Measurements from ENCODE around the gene AURKA.
"Not testable (repeated sequence)": the region's sequence is repeated elsewhere in the genome, so short reads cannot be mapped to it uniquely, and the experiment has no call there.

AURKA gene

DNA sequence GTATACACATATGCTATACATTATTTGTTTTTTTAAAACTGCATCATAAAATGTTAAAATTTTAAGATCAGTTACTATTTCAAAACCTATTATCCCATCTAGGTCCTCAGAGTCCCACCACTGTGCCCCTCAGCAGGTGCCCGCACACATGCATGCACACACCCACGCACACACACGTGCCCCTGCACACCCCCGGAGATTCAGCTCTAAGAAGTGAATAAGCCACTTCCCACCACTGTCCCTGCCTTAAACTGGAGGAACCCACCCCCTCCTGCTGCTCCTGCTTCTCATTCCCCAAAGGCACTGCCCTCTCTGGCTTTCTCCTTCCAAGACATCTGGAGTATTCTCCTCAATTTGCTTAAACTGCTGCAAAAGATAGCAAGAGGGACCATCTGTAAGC, 38.7 kb downstream of the AURKA start:
- DNase-seq: no peak

DNA sequence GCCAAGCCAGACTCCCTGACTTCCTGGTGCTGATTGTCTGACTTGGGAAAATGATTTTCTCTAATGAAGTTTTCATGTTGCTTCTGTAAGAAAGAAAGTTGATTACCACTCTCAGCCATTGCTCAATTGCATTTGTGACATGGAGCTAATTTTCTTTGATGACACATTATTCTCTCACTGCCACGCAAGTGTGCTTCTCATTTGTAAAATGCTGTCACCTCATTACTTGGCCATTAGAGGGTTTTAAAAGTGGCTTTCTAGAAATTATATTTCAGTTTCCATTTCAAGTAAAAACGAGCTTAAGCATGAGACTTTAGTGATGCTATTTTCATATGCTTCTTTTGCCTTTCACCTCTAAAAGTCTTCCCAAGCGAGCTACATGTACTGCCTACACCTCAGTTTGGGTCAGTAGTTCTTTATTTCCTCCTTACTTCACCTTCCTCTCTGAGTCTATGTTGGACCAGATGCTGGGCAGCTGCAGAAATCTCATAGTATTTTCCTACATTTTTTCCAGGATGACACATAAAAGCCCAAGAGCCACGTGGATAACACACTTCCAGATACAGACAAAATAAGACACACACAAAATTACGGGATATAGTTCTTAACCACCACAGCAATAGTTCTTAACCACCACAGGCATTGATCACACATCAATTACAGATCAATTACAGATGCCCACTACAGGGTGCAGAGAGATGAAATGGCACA, 39.5 kb downstream of the AURKA start:
- DNase-seq: no peak

DNA sequence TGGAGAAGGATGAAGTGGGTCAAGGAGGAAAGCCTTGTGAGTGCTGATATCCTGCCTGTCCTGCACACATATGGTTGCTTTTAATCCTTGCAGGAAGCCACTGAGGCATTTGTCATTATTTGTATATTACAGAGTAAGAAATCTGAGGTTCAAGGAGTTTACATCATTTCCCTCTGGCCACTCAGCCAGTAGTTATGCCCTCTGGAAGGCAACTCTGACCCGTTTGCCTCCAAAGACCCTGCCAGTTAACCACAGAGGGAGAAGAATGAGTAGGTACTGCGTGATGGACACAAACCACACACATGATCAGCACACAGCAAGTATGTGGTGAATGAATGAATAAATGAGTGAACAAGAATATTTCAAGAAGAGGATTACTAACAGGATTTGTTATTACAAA, 41.2 kb downstream of the AURKA start:
- no peak for DNase-seq

DNA sequence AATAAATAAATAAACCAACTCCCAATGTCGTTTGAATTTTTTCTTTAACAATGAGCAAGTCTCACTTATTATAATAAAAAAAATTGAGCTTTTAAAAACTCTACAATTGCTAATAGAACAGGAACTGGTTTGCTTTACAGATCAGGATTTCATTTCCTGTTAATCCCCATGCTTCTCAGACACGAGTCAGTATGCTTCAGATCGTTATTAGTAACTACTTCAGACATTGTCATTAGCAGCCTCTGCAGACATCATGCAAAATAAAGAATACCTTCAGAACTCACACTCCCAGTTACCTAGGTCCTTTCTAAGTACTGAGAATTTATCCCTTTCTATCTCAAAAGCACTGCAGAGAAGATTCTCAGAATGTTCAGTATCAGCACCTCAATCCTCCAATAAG, 43.3 kb downstream of the AURKA start:
- no peak for DNase-seq

DNA sequence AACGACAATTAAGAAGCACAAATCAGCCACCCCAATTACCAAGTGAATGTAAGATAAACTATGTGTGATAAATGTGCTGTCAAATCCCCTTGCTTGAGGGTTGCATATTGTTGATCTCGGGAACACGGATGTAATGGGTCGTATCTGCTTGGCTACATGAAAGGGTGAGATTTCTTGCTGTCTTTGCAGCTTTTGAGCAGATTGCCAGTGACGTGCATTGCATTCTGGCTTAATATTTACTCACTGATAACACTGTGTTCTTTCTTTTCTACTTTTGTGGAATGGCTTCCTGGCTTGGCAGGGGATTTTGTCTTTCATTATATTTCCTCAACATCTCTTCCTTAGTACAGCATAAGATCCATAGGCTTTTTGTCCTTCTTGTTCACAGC, 43.7 kb downstream of the AURKA start:
- no peak for DNase-seq

DNA sequence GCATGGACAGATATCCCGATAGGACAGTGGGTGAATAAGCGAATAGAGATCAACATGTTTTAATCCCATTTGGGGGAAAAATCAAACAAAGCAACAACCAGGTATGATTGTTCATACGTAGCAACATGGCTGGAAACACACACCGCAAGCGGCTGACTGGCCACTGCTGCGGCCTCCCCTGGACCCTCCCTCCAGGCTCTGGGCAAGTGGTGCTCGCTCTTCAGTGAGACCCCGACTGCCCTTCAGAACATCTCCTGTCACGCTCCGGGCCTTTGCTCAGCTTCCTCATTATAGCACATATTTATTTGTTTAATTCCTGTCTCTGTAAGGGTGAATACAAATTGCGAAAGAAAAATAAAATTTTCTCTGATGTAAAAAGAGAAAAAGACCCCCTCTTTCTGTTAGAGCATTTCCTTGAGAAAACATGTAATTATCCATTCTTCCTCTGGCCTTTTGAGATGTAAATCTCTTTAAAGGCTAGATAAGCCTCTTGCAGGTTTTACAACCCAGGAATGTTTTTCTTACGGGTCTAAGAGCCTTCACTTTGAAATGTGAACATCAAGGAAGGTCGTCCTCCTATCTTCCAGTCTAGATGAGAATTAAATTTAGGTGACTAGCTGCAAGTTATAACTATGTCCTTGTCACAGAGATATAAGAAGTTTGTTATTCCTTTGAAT, 44.2 kb downstream of the AURKA start:
- no peak for DNase-seq

DNA sequence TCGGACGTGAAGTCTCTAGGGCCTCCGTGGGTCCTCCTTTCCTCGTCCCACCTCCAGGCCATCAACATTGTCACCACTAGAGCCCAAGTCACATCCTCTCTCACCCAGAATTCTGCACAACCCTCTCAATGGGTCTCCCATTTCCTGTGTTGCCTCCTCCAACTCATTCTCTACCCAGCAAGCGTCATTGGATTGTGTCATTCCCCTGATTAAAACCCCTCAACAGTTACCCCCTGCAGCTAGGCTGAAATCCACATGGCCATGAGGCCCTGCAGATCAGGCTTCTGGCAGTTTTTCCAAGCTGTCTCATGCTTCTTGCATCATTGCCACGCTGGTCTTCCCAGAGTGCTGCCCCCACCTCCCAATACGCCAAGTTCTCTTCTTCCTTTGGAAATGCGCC, 46.1 kb downstream of the AURKA start:
- no peak for DNase-seq

DNA sequence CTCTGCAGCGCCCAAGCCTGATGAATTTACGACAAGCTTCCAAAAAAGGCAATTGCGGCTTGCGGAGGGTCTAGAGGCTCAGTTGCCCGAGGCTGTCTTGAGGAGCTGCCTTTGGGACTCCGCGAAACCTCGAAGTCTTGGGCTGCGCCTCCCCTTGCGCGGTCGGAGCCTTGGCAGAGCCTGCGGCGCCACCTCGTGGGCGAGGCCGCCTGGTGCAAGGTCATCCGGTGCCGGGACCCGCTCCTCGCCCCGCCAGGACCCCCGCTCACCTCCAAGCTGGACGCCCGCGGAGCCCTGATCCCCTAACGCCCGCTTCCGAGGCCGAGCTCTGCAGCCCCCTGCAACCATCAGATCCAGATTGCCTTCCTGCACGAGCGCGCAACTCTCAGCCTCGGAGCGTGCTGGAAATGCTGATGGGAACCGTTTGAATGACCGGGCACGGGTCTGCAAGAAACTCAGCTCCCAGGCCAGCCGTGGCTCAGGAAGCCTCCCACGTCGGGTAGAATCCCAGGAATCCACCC, 48.1 kb downstream of the AURKA start:
- DNase-seq: no peak

DNA sequence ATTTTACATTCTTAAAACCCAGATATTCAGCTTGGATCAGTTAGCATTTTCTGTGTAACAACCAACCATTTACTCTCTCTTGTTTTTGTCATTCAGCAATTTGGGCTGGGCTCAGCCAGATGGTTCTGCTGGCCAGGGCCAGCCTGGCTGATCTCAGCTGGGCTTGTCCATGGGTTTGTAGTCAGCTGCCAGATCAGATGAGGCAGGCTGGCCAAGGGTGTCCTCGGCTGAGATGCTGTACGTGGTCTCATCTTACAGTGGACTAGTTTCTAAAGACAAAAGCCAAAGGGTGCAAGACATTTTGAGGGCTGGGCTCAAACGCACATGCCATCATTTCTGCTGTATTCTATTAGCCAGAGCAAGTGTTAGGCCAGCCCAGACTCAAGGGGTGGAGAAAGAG, 49.2 kb downstream of the AURKA start:
- DNase-seq: no peak

DNA sequence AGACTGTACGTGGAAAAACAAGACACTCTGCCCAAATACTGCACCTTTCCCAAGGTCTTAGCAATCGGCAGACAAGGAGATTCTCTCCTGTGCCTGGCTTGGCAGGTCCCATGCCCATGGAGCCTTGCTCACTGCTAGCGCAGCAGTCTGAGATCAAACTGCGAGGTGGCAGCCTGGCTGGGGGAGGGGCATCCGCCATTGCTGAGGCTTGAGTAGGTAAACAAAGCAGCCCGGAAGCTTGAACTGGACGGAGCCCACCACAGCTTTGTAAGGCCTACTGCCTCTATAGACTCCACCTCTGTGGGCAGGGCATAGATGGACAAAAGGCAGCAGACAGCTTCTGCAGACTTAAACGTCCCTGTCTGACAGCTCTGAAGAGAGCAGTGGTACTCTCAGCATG, 55.3 kb downstream of the AURKA start:
- DNase-seq: not testable (repeated sequence)

DNA sequence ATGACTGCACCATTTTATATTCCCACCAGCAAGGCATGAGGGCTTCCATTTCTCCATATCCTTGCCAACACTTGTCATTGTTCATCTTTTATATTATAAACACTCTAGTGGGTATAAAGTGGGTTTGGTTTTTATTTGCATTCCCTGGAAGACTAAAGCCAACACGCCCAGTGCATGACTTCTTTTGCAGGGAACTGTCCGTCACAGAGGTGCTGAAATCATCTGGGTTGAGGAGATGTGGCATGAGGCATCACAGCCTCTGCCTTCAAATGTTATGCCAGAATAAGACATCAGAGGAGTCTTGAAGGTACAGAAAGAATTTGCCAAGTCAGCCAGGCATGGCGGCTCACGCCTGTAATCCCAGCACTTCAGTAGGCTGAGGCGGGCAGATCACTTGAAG, 63.2 kb downstream of the AURKA start:
- DNase-seq: no peak

DNA sequence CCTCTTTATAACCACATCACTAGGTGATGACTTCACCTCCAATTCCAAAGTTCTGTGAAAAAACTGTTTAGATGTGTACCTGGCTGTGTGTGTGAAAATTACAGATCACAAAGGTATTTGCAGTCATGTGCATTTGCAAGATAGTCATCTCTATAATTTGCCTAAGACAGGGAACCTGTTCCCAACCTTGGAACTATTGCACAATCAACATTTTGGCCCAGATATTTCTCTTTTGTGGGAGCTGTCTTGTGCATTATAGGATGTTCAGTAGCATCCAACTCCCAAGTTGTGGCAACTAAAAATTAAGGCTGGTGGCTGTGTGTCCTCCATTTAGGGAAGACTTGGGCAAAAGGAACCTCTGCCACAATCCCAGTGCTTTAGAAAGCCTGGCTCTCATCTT, 67.2 kb downstream of the AURKA start:
- no peak for DNase-seq

DNA sequence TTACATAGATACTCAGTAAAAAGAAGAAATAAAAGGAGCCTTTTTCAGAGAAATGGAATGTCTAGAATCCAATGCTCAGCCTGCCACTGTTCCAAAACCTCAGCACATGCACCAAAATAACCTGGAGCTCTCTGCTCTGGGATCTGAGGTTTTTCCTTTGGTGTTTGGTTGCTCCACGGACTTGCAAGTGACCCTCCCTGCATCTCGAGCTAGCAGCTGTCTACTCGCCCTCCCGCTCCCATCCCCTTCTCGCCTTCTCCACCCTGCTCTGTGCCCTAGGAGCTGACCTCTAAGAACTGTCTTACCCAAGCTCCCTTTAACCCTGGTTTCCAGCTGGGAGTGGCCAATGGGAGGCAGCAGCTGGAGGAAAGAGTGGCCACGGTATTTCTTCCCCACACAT, 68.4 kb downstream of the AURKA start:
- DNase-seq: no peak

DNA sequence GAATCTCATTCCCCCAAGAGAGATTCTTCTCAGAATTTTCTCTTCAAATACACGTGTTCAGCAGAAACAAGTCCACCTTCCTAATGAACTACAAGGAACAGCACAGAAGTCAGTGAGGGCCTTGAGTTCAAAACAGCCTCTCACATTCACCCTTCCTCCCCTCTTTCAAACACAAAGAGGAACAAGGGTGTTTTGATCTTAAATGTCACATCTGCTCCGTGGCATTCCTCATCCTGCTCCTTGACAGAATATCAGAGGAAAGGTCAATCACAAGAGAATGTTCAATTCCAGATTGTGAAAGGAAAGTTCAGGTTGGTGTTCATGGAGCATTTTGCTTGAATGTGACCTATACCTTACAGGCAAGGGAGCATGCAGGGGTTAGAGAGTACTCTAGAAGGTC, 68.8 kb downstream of the AURKA start:
- no peak for DNase-seq

DNA sequence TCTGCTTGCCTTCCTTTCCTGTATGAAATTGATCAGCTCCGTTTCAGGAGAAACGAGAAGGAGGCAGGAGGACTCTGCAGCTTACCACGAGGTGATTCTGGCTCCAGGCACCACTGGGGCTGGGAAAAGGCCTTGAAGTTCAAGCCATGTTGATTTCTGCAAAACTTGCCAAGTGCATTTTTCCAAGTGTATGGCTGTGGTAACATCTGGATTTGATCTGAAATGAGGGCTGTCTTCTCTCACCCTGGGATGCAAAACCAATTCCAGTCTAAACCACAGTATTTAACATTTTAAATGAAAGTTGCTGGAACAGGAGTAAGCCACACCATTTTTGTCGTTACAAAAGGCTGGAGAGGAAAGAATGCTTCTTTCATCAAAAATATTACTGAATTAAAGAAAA, 69.3 kb downstream of the AURKA start:
- DNase-seq: no peak

Data from 8988T (cell line).